Fibroblast of the aortic adventitia (primary cell): ENCODE data around the gene SPTBN1. TPM values are rescaled to one million over a fixed set of nuclear protein-coding genes. Genes with fewer than 3 reads are reported as not detected.

Experiments used
- DNase-seq: peaks from one replicate; pipeline ENCODE4 v3.0.0-alpha.2; 2010; ENCODE audit warnings: low read depth
- H3K4me3 ChIP-seq: 2 replicates; pipeline ENCODE4 v1.5.1; 2011; ENCODE audit warnings: low read depth, mild to moderate bottlenecking, control low read depth, low read length, moderate library complexity
- total RNA-seq: library from RNA; depleted of rRNA; stranded (reverse); fragments of >200 nt; gene quantifications from 2 replicates; pipeline ENCODE4 v1.2.3, GENCODE V29; 2012; ENCODE audit warnings: low replicate concordance
- TF ChIP-seq, protein P1 (sequence below): IDR thresholded peaks from 2 replicates; pipeline ENCODE4 v1.5.1; 2011; ENCODE audit warnings: mild to moderate bottlenecking, low read length, control low read depth, inconsistent platforms; ENCODE audit not compliant: insufficient read depth

Gene SPTBN1
- total RNA-seq, 1 donor = 293 TPM

DNA sequence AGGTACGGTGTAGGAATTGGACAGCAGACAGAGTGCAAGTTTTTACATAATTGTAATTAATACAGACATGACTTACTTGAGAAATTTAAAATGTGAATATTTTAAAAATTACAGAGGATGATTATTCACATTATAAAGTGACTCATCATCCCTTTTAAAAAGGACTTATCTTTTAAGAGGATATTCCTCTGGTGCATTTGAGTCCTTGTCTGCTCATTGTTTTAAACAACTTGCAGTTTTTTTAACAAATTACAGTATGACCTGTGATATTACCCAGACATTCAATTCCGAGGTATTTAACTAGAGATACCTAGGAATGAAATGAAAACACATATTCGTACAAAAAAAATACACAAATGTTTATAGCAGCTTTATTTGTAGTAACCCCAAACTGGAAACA, 38.0 kb downstream of the SPTBN1 start:
- H3K4me3 ChIP-seq = no peak overlapping the region
- no peak for DNase-seq
- TF ChIP-seq, protein P1, sequence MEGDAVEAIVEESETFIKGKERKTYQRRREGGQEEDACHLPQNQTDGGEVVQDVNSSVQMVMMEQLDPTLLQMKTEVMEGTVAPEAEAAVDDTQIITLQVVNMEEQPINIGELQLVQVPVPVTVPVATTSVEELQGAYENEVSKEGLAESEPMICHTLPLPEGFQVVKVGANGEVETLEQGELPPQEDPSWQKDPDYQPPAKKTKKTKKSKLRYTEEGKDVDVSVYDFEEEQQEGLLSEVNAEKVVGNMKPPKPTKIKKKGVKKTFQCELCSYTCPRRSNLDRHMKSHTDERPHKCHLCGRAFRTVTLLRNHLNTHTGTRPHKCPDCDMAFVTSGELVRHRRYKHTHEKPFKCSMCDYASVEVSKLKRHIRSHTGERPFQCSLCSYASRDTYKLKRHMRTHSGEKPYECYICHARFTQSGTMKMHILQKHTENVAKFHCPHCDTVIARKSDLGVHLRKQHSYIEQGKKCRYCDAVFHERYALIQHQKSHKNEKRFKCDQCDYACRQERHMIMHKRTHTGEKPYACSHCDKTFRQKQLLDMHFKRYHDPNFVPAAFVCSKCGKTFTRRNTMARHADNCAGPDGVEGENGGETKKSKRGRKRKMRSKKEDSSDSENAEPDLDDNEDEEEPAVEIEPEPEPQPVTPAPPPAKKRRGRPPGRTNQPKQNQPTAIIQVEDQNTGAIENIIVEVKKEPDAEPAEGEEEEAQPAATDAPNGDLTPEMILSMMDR = no peak

DNA sequence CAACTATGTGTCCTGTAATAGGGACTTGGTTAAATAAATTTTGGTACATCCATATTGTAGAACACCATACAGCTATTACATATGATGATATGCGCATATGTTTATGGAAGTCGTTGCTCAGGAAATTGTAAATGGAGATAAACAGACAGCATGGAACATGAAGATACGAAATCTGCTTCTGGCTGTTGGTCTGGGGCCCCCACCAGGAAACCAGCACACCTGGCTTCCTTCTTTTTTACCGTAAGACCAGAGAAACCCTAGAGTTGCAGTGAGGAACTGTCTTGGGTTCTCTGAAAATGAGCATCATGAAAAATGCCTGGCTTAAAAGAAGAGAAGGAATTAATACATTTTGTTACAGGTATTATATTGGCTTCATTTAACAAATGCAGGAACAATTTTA, 40.8 kb downstream of the SPTBN1 start:
- TF ChIP-seq, protein P1 = no peak
- no peak for DNase-seq
- no peak overlapping the region for H3K4me3 ChIP-seq

DNA sequence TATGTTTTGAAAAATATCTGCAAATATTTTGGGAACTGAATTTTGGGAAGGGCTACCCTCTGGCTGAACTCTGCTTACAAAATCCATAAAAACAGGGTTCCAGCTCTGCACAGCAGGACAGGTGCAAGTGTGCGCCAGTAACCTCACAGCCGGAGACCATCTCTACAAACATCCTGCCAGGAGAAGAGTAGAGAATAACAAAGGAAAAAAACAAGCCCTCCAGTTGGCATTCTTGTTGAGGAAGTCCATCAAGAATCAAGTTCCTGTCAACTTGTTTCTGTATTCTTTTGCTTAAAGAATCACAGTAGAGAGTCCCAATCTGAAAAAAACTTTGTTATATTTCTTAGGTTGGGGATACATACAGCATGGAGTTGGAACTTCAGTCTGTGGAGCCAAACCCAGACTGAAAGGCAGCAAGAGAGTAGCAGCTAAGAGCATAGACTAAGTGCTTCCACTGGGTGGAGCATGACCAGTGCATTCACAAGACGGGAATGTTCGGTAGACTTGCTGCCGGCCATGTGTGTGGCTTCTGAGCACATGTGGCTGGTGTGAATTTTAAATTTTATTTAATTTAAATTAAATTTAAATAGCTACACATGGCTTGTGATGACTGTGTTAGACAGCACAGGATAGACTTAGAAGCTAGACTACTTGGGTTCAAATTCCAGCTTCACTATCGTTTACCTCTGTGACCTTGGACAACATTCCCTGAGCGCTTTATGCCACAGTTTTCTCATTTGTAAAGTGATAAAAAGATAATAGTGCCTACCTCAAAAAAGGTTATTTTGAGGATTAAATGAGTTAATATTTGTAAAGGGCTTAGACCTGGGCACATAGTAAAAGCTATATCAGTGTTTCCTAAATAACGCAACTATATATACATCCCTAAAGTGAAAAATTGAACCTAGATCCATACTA, 41.9 kb downstream of the SPTBN1 start:
- TF ChIP-seq, protein P1 = peak; percentile 55
- H3K4me3 ChIP-seq = no peak overlapping the region
- peak; percentile 65 for DNase-seq

DNA sequence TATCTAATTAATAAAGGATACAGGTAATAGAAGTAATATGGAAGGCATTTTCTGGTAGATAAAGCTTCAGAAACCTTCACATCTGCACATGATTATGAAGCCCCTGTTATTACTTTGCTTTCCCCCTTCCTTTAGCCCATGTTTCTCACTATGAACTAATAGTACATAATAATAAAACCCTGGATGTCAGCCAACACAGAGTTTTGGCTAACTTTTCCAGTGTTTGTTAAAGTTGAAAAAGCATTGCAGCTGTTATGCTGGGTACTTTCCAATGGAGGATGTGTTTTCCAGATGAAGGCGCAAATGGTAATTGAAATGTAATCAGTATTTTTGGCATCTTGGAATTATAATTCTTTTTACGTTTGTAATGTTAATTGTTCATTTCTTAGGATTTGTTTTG, 43.5 kb downstream of the SPTBN1 start:
- TF ChIP-seq, protein P1 = no peak
- peak; percentile 74 for DNase-seq
- no peak overlapping the region for H3K4me3 ChIP-seq

DNA sequence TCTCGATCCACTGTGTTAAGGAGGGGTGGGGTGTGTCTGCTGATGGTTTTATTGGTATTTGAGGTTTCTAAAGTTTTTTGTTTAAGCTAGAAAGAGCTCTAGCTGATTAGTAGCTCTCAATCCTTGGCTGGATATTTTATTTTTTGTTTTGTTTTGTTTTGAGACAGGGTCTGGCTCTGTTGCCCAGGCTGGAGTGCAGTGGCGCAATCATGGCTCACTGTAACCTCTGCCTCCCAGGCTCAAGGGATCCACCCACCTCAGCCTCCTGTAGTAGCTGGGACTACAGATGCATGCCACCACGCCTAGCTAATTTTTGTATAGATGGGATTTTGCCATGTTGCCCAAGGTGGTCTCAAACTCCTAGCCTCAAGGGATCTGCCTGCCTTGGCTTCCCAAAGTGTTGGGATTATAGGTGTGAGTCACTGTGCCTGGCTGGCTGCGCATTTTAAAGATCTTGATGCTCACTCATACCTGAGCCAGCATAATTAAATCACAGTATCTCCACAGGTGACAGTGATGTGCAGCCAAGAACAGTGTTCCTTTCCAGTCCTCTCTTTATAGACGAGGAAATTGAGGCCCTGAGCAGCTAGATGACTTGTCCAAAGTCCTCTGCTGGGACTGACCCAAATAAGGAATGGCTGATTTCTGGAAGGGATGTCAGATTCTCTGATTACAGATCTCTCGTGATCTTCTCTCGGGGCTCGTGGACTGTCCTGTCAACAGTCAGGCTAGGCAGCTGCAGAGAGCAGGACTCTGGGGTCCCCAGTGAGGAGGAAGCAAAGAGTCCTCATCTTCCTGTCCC, 44.5 kb downstream of the SPTBN1 start:
- TF ChIP-seq, protein P1 = no peak

DNA sequence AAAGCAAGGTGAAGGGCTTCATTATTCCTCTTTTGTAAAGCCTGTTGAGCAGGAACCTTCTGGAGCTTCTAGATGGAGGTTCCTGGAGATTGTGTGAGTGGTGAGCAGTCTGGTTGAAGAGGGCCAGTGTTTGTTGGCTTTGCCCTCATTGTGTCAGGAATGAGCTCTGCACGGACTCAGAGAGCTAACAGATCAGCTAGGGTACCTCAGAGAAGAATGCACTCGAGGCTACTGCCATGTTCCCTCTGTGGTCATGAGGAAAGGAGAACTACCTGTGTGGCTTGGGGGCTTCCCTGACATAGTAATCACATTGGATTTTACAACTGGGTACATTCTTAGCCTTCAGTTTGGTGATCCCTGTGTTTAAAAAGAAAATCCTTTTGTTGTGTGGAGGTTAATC, 46.6 kb downstream of the SPTBN1 start:
- no peak for DNase-seq
- no peak overlapping the region for H3K4me3 ChIP-seq
- TF ChIP-seq, protein P1 = no peak

More for the DNA sequence above, 44.5 kb downstream of the SPTBN1 start:
- no peak for DNase-seq
- H3K4me3 ChIP-seq = no peak overlapping the region
